ENCODE data around the gene MACIR.

MACIR gene

DNA sequence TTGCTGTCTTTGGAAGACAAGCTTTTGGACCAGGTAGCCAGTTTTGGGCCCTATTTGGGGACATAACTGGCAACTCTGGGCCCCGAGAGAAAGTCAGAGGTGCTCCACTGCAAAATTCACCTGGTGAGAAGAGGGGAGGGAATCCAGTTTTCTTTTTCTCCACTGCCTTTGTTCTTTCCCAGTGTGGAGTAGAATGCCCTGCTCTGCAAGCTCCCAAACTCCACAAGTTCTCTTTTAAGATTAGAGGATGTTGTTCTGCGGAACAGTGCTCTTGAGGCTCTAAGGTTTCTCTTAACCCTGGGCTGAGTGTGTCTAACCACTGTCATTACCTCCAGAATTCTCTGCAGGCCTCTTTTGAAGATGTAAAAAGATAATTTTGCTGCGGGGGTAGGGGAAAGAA, 25.3 kb downstream of the MACIR start:
- H3K27ac ChIP-seq (ENCODE audit: insufficient read depth, low read depth, low read length, poor library complexity, severe bottlenecking): no peak overlapping the region
- H3K36me3 ChIP-seq (ENCODE audit: control insufficient read depth, insufficient read depth, low read length): no peaks in the 10 kb centered on the region
- no peaks in the 10 kb centered on the region for H3K9me3 ChIP-seq (ENCODE audit: control insufficient read depth, low read length)
- WGBS, 2 experiments: 80 to 91% methylated on average over 3 of the region's 3 CpGs
- H3K4me1 ChIP-seq (ENCODE audit: control insufficient read depth, insufficient read depth, low read length): peaks cover 6% of the 10 kb centered on the region
- H3K4me3 ChIP-seq (ENCODE audit: insufficient read depth, low read depth, low read length): no peak overlapping the region
- no peaks in the 10 kb centered on the region for H3K27me3 ChIP-seq (ENCODE audit: control insufficient read depth, insufficient read depth, low read length, poor library complexity, severe bottlenecking)

DNA sequence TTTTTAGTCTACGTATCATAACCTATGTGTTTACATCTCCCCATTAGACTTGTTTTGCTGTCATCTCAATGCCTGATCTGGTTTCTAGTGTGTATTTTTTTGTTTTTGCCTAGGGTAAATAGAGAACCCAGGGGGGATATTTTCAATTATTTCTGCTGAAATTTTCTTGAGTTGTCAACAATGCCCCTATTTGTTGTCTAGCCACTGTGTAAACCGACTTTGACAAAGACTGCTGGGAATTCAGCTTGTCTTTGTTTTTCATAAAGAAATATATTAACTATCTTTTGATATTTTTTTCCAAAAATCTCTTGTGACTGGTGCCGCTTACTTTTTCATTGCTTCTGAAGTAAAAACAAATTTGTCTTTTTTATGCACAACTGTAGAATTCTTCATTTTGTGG, 28.1 kb downstream of the MACIR start:
- Histone ChIP-seq H3K9me3 (ENCODE audit: control insufficient read depth, low read length) (no peaks in the 10 kb centered on the region), H3K4me3 (ENCODE audit: insufficient read depth, low read depth, low read length) (no peak overlapping the region), H3K27ac (ENCODE audit: insufficient read depth, low read depth, low read length, poor library complexity, severe bottlenecking) (no peak overlapping the region), H3K27me3 (ENCODE audit: control insufficient read depth, insufficient read depth, low read length, poor library complexity, severe bottlenecking) (no peaks in the 10 kb centered on the region), H3K36me3 (ENCODE audit: control insufficient read depth, insufficient read depth, low read length) (no peaks in the 10 kb centered on the region), H3K4me1 (ENCODE audit: control insufficient read depth, insufficient read depth, low read length) (peaks cover 6% of the 10 kb centered on the region)
- WGBS, 2 experiments: 83 to 86% methylated on average over 1 to 2 of the region's 3 CpGs

DNA sequence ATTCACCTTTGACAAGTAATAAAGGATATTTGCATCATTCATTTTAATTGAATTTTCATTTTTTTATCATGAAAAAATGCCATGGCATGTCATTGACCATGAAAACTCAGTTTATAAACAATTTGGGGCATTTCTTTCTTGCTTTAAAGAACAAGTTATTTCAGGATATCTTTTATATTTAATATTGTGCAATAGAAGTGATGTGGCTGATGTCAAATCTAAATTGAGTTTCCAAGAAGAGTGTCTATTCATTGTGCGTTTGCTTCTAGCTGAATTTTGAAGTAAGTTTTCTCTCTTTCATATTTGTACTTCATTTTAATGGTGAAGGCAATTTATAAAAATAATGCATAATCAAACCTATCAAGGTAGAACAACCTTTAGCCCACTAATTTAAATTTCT, 30.5 kb downstream of the MACIR start:
- Histone ChIP-seq H3K27ac (ENCODE audit: insufficient read depth, low read depth, low read length, poor library complexity, severe bottlenecking) (no peak overlapping the region), H3K36me3 (ENCODE audit: control insufficient read depth, insufficient read depth, low read length) (no peaks in the 10 kb centered on the region), H3K9me3 (ENCODE audit: control insufficient read depth, low read length) (no peaks in the 10 kb centered on the region), H3K4me1 (ENCODE audit: control insufficient read depth, insufficient read depth, low read length) (peaks cover 5% of the 10 kb centered on the region), H3K27me3 (ENCODE audit: control insufficient read depth, insufficient read depth, low read length, poor library complexity, severe bottlenecking) (no peaks in the 10 kb centered on the region), H3K4me3 (ENCODE audit: insufficient read depth, low read depth, low read length) (no peak overlapping the region)
- WGBS, 2 experiments: 100% methylated on average over 1 of the region's 1 CpG; no CpG with 5 or more reads in 1 of the 2 experiments

DNA sequence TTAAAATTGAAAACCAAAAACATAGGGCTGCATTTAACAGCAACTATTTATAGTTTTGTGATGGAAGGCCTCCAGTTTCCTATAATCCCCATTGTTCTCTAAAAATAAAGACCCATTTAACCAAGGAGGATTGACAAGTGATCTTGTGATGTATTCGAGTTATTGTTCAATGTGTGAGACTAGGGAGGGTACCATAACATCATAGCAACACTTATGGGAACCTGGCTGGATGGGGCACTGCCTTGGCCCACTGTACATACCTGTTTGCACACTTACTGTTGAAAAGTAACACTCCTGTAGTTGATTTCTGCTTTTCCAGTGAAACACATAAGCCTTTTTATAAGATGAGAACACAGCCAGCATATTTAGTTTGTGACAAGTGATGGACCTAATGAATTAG, 32.3 kb downstream of the MACIR start:
- H3K4me1 ChIP-seq (ENCODE audit: control insufficient read depth, insufficient read depth, low read length): peaks cover 4% of the 10 kb centered on the region
- no peaks in the 10 kb centered on the region for H3K9me3 ChIP-seq (ENCODE audit: control insufficient read depth, low read length)
- WGBS, 2 experiments: 67 to 100% methylated on average over 1 of the region's 1 CpG
- H3K36me3 ChIP-seq (ENCODE audit: control insufficient read depth, insufficient read depth, low read length): no peaks in the 10 kb centered on the region
- H3K27me3 ChIP-seq (ENCODE audit: control insufficient read depth, insufficient read depth, low read length, poor library complexity, severe bottlenecking): no peaks in the 10 kb centered on the region
- H3K4me3 ChIP-seq (ENCODE audit: insufficient read depth, low read depth, low read length): no peak overlapping the region
- H3K27ac ChIP-seq (ENCODE audit: insufficient read depth, low read depth, low read length, poor library complexity, severe bottlenecking): no peak overlapping the region

DNA sequence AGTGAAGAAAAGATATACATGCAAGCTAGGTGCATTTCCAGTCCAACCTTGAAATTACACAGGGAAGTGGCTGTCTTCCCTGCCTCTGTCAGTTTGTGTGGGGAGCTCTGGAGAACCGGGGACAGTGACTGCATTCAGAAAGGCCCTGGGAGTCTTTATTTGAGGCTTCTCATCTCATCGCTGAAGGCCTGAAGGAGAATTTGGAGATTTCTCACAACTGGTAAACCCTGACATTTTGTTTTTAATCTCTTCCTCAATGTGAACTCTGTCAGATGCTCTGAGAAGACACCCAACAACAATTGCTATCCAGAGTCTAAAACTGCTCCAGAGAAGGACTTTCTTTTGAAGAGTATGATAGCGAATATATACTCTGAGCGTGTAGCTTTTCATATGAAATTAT, 33.0 kb downstream of the MACIR start:
- Histone ChIP-seq H3K27ac (ENCODE audit: insufficient read depth, low read depth, low read length, poor library complexity, severe bottlenecking) (no peak overlapping the region), H3K9me3 (ENCODE audit: control insufficient read depth, low read length) (no peaks in the 10 kb centered on the region), H3K27me3 (ENCODE audit: control insufficient read depth, insufficient read depth, low read length, poor library complexity, severe bottlenecking) (no peaks in the 10 kb centered on the region), H3K36me3 (ENCODE audit: control insufficient read depth, insufficient read depth, low read length) (no peaks in the 10 kb centered on the region), H3K4me1 (ENCODE audit: control insufficient read depth, insufficient read depth, low read length) (peaks cover 4% of the 10 kb centered on the region), H3K4me3 (ENCODE audit: insufficient read depth, low read depth, low read length) (no peak overlapping the region)
- WGBS, 2 experiments: 86 to 91% methylated on average over 4 of the region's 4 CpGs

DNA sequence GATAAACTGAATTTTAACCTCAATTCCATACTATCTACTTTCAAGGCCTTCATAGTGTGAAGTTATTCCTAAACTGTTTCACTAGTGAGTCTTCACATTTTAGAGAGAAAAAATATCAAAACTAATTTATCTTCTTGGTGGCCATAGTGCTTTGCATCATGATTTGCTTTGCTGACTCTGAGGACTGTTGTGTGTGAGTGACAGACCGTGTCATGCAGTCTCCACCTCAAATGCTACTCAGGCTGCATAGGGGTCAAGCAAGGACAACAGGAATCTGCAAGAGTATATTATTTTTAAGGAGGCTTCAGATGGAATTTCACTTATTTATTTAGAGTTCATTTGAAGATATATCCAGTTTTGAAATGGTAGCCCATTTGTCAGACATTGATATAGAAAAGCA, 34.5 kb downstream of the MACIR start:
- Histone ChIP-seq H3K36me3 (ENCODE audit: control insufficient read depth, insufficient read depth, low read length) (no peaks in the 10 kb centered on the region), H3K4me1 (ENCODE audit: control insufficient read depth, insufficient read depth, low read length) (peaks cover 4% of the 10 kb centered on the region), H3K27ac (ENCODE audit: insufficient read depth, low read depth, low read length, poor library complexity, severe bottlenecking) (no peak overlapping the region), H3K27me3 (ENCODE audit: control insufficient read depth, insufficient read depth, low read length, poor library complexity, severe bottlenecking) (no peaks in the 10 kb centered on the region), H3K4me3 (ENCODE audit: insufficient read depth, low read depth, low read length) (no peak overlapping the region), H3K9me3 (ENCODE audit: control insufficient read depth, low read length) (no peaks in the 10 kb centered on the region)
- 71 to 74% methylated on average over 1 of the region's 1 CpG for WGBS, 2 experiments

DNA sequence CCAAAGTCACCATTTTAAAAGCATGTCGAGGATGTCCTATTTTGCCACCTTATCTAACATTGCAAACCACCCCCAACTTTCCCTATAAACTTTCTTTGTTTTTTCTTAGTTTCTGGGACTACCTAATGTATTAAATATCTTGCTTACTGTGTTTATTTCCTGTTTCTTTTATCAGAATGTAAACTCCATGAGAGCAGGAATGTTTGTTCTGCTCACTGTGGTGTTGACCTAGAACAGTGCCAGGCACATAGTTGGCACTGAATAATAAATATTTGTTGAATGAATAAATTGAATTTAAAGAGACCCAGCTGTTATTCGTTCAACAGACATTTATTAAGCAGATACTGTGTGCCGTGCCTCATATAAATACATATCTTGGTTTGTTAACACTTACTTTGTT, 35.2 kb downstream of the MACIR start:
- WGBS, 2 experiments: 88% methylated on average over 3 of the region's 3 CpGs; no CpG with 5 or more reads in 1 of the 2 experiments
- no peaks in the 10 kb centered on the region for H3K36me3 ChIP-seq (ENCODE audit: control insufficient read depth, insufficient read depth, low read length)
- H3K9me3 ChIP-seq (ENCODE audit: control insufficient read depth, low read length): no peaks in the 10 kb centered on the region
- H3K27me3 ChIP-seq (ENCODE audit: control insufficient read depth, insufficient read depth, low read length, poor library complexity, severe bottlenecking): no peaks in the 10 kb centered on the region
- H3K4me1 ChIP-seq (ENCODE audit: control insufficient read depth, insufficient read depth, low read length): peaks cover 8% of the 10 kb centered on the region
- no peak overlapping the region for H3K4me3 ChIP-seq (ENCODE audit: insufficient read depth, low read depth, low read length)
- H3K27ac ChIP-seq (ENCODE audit: insufficient read depth, low read depth, low read length, poor library complexity, severe bottlenecking): no peak overlapping the region

DNA sequence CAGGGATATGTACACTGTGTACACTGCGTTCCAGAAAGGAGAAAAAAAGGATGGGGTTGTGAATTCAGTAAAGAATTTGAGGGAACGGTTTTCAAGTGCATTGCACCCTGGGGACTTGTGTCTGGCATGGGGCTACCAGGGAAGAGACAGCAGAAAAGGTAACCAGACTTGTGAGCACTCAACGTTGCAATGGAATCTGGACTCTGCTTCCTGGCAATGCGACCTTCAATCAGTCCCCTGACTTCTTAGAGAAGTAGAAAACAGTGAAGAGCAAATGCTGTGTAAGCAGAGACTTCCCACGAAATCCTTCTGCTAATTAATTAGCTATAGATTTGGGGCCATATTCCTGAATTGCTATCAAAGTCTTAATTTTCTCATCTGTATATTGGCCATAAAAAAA, 36.3 kb downstream of the MACIR start:
- no peaks in the 10 kb centered on the region for H3K9me3 ChIP-seq (ENCODE audit: control insufficient read depth, low read length)
- H3K4me1 ChIP-seq (ENCODE audit: control insufficient read depth, insufficient read depth, low read length): peaks cover 10% of the 10 kb centered on the region
- WGBS, 2 experiments: 88 to 90% methylated on average over 5 of the region's 5 CpGs
- no peak overlapping the region for H3K4me3 ChIP-seq (ENCODE audit: insufficient read depth, low read depth, low read length)
- no peak overlapping the region for H3K27ac ChIP-seq (ENCODE audit: insufficient read depth, low read depth, low read length, poor library complexity, severe bottlenecking)
- H3K27me3 ChIP-seq (ENCODE audit: control insufficient read depth, insufficient read depth, low read length, poor library complexity, severe bottlenecking): no peaks in the 10 kb centered on the region
- H3K36me3 ChIP-seq (ENCODE audit: control insufficient read depth, insufficient read depth, low read length): no peaks in the 10 kb centered on the region

DNA sequence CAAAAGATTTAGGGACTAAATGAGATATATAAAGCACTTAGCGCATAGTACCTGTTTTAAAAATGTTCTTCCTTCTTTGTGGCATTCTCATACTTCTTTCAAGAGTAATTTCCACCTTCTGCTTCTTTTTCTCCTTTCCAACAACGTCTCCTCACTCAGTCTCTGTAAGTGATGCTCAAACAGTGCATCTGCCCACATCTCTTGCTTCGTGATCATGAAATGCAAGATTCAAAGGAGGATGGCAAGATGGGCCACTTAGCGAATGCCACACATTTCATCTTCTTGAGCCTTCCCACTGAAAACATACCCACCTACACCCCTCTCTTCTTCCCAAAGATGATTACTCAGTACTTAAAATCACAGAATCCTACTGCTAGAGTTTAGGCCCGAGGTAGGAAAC, 36.9 kb downstream of the MACIR start:
- Histone ChIP-seq H3K27me3 (ENCODE audit: control insufficient read depth, insufficient read depth, low read length, poor library complexity, severe bottlenecking) (no peaks in the 10 kb centered on the region), H3K9me3 (ENCODE audit: control insufficient read depth, low read length) (no peaks in the 10 kb centered on the region), H3K4me1 (ENCODE audit: control insufficient read depth, insufficient read depth, low read length) (peaks cover 10% of the 10 kb centered on the region), H3K36me3 (ENCODE audit: control insufficient read depth, insufficient read depth, low read length) (no peaks in the 10 kb centered on the region), H3K4me3 (ENCODE audit: insufficient read depth, low read depth, low read length) (no peak overlapping the region), H3K27ac (ENCODE audit: insufficient read depth, low read depth, low read length, poor library complexity, severe bottlenecking) (no peak overlapping the region)
- 93 to 95% methylated on average over 5 of the region's 5 CpGs for WGBS, 2 experiments

DNA sequence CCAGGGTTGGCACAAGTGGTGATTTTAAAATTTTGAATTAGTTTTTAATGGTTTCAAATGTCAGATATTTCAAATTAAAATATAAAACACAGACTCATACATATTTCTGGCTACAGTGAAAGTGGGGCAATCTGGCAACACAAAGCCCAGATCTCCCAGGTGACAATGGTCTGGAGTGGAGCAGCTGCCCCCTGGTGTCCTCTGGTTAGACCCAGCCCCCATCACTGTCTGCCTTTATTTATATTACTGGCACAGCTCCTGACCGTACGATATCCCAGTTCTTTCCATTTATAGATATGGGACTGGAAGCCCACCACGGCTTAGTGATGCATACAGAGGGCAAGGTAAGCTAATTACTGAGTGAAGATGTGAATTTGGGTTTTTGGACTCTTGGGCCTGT, 37.3 kb downstream of the MACIR start:
- WGBS, 2 experiments: 96 to 97% methylated on average over 3 of the region's 3 CpGs

DNA sequence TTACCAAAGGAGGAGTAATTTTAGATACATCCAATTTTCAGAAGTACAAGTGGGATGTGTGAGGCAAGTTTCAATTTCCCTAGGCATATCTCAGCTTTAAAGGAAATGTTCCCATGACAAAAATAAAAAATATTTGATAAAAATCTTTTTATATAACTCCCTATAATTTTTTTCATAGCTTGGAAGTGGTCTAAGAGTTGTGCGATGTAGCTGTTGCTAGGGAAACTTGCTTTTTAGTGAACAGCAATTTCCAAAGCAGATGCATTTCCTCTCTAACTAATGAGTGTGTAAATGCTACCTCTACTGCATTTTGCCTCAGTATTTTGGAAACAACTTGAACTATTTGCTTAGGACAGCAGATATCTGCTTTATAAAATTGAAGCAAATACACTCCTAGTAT, 39.6 kb downstream of the MACIR start:
- Histone ChIP-seq H3K27ac (ENCODE audit: insufficient read depth, low read depth, low read length, poor library complexity, severe bottlenecking) (no peak overlapping the region), H3K4me3 (ENCODE audit: insufficient read depth, low read depth, low read length) (no peak overlapping the region), H3K27me3 (ENCODE audit: control insufficient read depth, insufficient read depth, low read length, poor library complexity, severe bottlenecking) (no peaks in the 10 kb centered on the region), H3K9me3 (ENCODE audit: control insufficient read depth, low read length) (no peaks in the 10 kb centered on the region), H3K36me3 (ENCODE audit: control insufficient read depth, insufficient read depth, low read length) (no peaks in the 10 kb centered on the region), H3K4me1 (ENCODE audit: control insufficient read depth, insufficient read depth, low read length) (peaks cover 7% of the 10 kb centered on the region)
- WGBS, 2 experiments: 92 to 100% methylated on average over 1 of the region's 1 CpG

More for the DNA sequence above, 37.3 kb downstream of the MACIR start:
- Histone ChIP-seq H3K9me3 (ENCODE audit: control insufficient read depth, low read length) (no peaks in the 10 kb centered on the region), H3K27me3 (ENCODE audit: control insufficient read depth, insufficient read depth, low read length, poor library complexity, severe bottlenecking) (no peaks in the 10 kb centered on the region), H3K27ac (ENCODE audit: insufficient read depth, low read depth, low read length, poor library complexity, severe bottlenecking) (no peak overlapping the region), H3K36me3 (ENCODE audit: control insufficient read depth, insufficient read depth, low read length) (no peaks in the 10 kb centered on the region), H3K4me3 (ENCODE audit: insufficient read depth, low read depth, low read length) (no peak overlapping the region), H3K4me1 (ENCODE audit: control insufficient read depth, insufficient read depth, low read length) (peaks cover 10% of the 10 kb centered on the region)

Measured in ectodermal cell (in vitro differentiated cells).